GM12878 (cell line): ENCODE measurements around the gene LRTM2. TPM values are rescaled to one million over a fixed set of nuclear protein-coding genes. Genes with fewer than 3 reads are reported as not detected.

Experiments used
- ATAC-seq: fragments of 200-7000 bp; cut with Tn5 transposase; 3 replicates; pipeline ENCODE4 v1.9.1; 2020; ENCODE audit warnings: mild to moderate bottlenecking, moderate library complexity
- BruUV-seq: library from RNA; stranded (reverse); fragments of 400-500 nt; replicated peaks from 2 replicates; lab custom pipeline; 2021; lab: Mats Ljungman, UMichigan
- CTCF ChIA-PET: fragments of 300-600 bp; sonication (Branson Sonifier 250); formaldehyde crosslinking; extraction: SDS; loops from one replicate; lab custom pipeline; 2021; ENCODE audit warnings: inconsistent platforms; lab: Yijun Ruan, JAX
- POLR2A ChIA-PET: fragments of 350-600 bp; formaldehyde crosslinking; extraction: SDS; loops from one replicate; lab custom pipeline; 2021; ENCODE audit warnings: inconsistent platforms; lab: Charles Lee
- RAD21 ChIA-PET: fragments of 300-600 bp; sonication (Branson Sonifier 250); formaldehyde crosslinking; loops from one replicate; lab custom pipeline; 2023; ENCODE audit warnings: antibody characterized with exemption; ENCODE audit not compliant: unreplicated experiment; lab: Charles Lee
- SMC1A ChIA-PET: fragments of 300-600 bp; sonication (Branson Sonifier 250); formaldehyde crosslinking; loops from one replicate; lab custom pipeline; 2023; ENCODE audit not compliant: unreplicated experiment, uncharacterized antibody; lab: Charles Lee
- DNase-seq: peaks from one replicate; pipeline ENCODE4 v3.0.0-alpha.2; 2011; ENCODE audit warnings: low read depth, low spot score
- FAIRE-seq: peaks from 3 replicates; lab custom pipeline; 2011; peaks lifted over from hg19 to GRCh38; lab: Jason Lieb, UNC
- H2AFZ ChIP-seq: 2 replicates; pipeline ENCODE4 v1.6.0; 2011; ENCODE audit warnings: low read depth, low read length, control low read depth; ENCODE audit not compliant: control insufficient read depth
- H3K27ac ChIP-seq: 2 replicates; pipeline ENCODE4 v1.5.1; 2011; ENCODE audit warnings: control low read depth; ENCODE audit not compliant: control insufficient read depth, insufficient read depth
- H3K27me3 ChIP-seq, 2 experiments: replicated peaks in 1 of 2; 2 replicates each; pipeline versions ENCODE4 v1.6.0 to v1.6.1; 2011; ENCODE audit warnings: low read length in 1 of 2; ENCODE audit not compliant: control insufficient read depth in 2 of 2, insufficient read depth in 2 of 2
- H3K36me3 ChIP-seq, 2 experiments: 2 replicates each; pipeline ENCODE4 v1.5.1; 2011; ENCODE audit warnings: low read length in 1 of 2; ENCODE audit not compliant: control insufficient read depth in 2 of 2, insufficient read depth in 2 of 2
- H3K4me1 ChIP-seq: 2 replicates; pipeline ENCODE4 v1.6.1; 2011; ENCODE audit warnings: mild to moderate bottlenecking, low read length, moderate library complexity, mixed read lengths; ENCODE audit not compliant: control insufficient read depth, insufficient read depth
- H3K4me2 ChIP-seq: 2 replicates; pipeline ENCODE4 v1.6.0; 2011; ENCODE audit warnings: control low read depth; ENCODE audit not compliant: control insufficient read depth, insufficient read depth
- H3K4me3 ChIP-seq: fragments of 200-600 bp; sonication (generic); 2 replicates; pipeline ENCODE4 v1.5.1; 2016
- H3K79me2 ChIP-seq: 2 replicates; pipeline ENCODE4 v1.6.0; 2011; ENCODE audit warnings: low read length; ENCODE audit not compliant: control insufficient read depth, insufficient read depth
- H3K9ac ChIP-seq: 2 replicates; pipeline ENCODE4 v1.8.0; 2011; ENCODE audit warnings: low read length, control low read depth, mixed read lengths; ENCODE audit not compliant: control insufficient read depth, insufficient read depth
- H3K9me3 ChIP-seq: replicated peaks from 3 replicates; pipeline ENCODE4 v1.5.1; 2011; ENCODE audit warnings: mild to moderate bottlenecking, low read length; ENCODE audit not compliant: control insufficient read depth, insufficient read depth
- H4K20me1 ChIP-seq: 2 replicates; pipeline ENCODE4 v1.6.0; 2011; ENCODE audit not compliant: control insufficient read depth, insufficient read depth
- ATF7 ChIP-seq: fragments of 450-650 bp; IDR thresholded peaks from 2 replicates; pipeline ENCODE4 v1.6.1; 2016; ENCODE audit warnings: low read depth, mild to moderate bottlenecking
- ETV6 ChIP-seq, 2 experiments: fragments of 450-650 bp in 1 of 2; IDR thresholded peaks in 1 of 2; conservative IDR thresholded peaks in 1 of 2; 2 replicates each; pipeline ENCODE4 v1.6.1; 2014; ENCODE audit warnings: antibody characterized with exemption in 1 of 2, borderline replicate concordance in 1 of 2, low read depth in 1 of 2, mild to moderate bottlenecking in 1 of 2, moderate library complexity in 1 of 2
- FOS ChIP-seq: IDR thresholded peaks from 3 replicates; pipeline ENCODE4 v1.6.1; 2011; ENCODE audit warnings: borderline replicate concordance; ENCODE audit not compliant: insufficient read length; ENCODE audit errors: extremely low read depth
- NFXL1 ChIP-seq: fragments of 450-650 bp; IDR thresholded peaks from 2 replicates; pipeline ENCODE4 v1.6.1; 2017; ENCODE audit warnings: antibody characterized with exemption, mild to moderate bottlenecking, borderline replicate concordance
- NRF1 ChIP-seq: conservative IDR thresholded peaks from 2 replicates; pipeline ENCODE4 v1.6.1; 2011; ENCODE audit warnings: mild to moderate bottlenecking, low read depth, low read length, improper control_type of control experiment
- RAD51 ChIP-seq: fragments of 450-650 bp; IDR thresholded peaks from 2 replicates; pipeline ENCODE4 v1.6.1; 2016; ENCODE audit warnings: moderate library complexity, mild to moderate bottlenecking, inconsistent platforms
- SIX5 ChIP-seq: IDR thresholded peaks from 2 replicates; pipeline ENCODE4 v1.6.1; 2011; ENCODE audit warnings: mild to moderate bottlenecking, low read depth, low read length, moderate library complexity; ENCODE audit not compliant: severe bottlenecking
- STAT3 ChIP-seq: IDR thresholded peaks from 2 replicates; pipeline ENCODE4 v1.6.1; 2011; ENCODE audit warnings: low read depth, low read length, improper control_type of control experiment
- ZNF274 ChIP-seq: IDR thresholded peaks from one replicate; pipeline ENCODE4 v1.8.0; 2011; ENCODE audit not compliant: insufficient read length, insufficient read depth
- ZZZ3 ChIP-seq: IDR thresholded peaks from 2 replicates; pipeline ENCODE4 v1.6.1; 2011; ENCODE audit warnings: low read depth; ENCODE audit not compliant: control insufficient read depth, insufficient read length
- WGBS: methylation state at CpG from one replicate; pipeline ENCODE4 v1.1.6; 2016; ENCODE audit warnings: low lambda C conversion rate; ENCODE audit not compliant: insufficient replicate concordance, insufficient coverage; ENCODE audit errors: missing lambda C conversion rate; 5-methylcytosine and 5-hydroxymethylcytosine counted together
- in situ Hi-C: fragments of 300-500 bp; cut with MboI; formaldehyde crosslinking; loops from 9 replicates; pipeline ENCODE4 v1.14.3; 2018; ENCODE audit warnings: mixed read lengths
- intact Hi-C: fragments of 100-400 bp; cut with micrococcal nuclease; formaldehyde crosslinking; loops from one replicate; pipeline ENCODE4 v1.14.2; 2022; ENCODE audit not compliant: unreplicated experiment
- polyA plus RNA-seq, 11 experiments: library from polyadenylated mRNA; depleted of rRNA in 4 of 11; unstranded in 6 of 11; stranded (reverse) in 5 of 11; fragments of >200 nt; fragmentation: Nextera tagmentation in 4 of 11; fragmentation: Illumina TruSeq in 1 of 11; extraction: Ambion mirVana in 4 of 11; extraction: Trizol in 1 of 11; gene quantifications; 1 replicate in 1 of 11; 2 replicates in 10 of 11; pipeline versions ENCODE4 v1.2.1 to v1.2.3, GENCODE V29; 2011 to 2016; ENCODE audit warnings: inconsistent platforms in 2 of 11, missing spikeins in 2 of 11, low read depth in 1 of 11
- total RNA-seq, 4 experiments: library from RNA; depleted of rRNA in 3 of 4; stranded (reverse); fragments of >200 nt in 3 of 4; fragmentation: Illumina TruSeq in 1 of 4; extraction: Trizol in 1 of 4; gene quantifications; 2 replicates each; pipeline versions ENCODE4 v1.2.1 to v1.2.3, GENCODE V29; 2013 to 2021
- TF ChIP-seq, protein P1 (sequence below): fragments of 450-650 bp; IDR thresholded peaks from 2 replicates; pipeline ENCODE4 v1.6.1; 2017; ENCODE audit warnings: mild to moderate bottlenecking, moderate library complexity
- TF ChIP-seq, protein P2 (sequence below): fragments of 150-350 bp; IDR thresholded peaks from 2 replicates; pipeline ENCODE4 v1.6.1; 2016; ENCODE audit warnings: low read depth, low read length
- TF ChIP-seq, protein P3 (sequence below): fragments of 450-650 bp; IDR thresholded peaks from 2 replicates; pipeline ENCODE4 v1.6.1; 2016; ENCODE audit warnings: mild to moderate bottlenecking, moderate library complexity, borderline replicate concordance

LRTM2 gene
- total and polyA plus RNA-seq, 10 of the 15 experiments (the other 5 are each of a cell fraction or from before 2014, with no cell fraction given), result 0.05 TPM; not detected in 9

DNA sequence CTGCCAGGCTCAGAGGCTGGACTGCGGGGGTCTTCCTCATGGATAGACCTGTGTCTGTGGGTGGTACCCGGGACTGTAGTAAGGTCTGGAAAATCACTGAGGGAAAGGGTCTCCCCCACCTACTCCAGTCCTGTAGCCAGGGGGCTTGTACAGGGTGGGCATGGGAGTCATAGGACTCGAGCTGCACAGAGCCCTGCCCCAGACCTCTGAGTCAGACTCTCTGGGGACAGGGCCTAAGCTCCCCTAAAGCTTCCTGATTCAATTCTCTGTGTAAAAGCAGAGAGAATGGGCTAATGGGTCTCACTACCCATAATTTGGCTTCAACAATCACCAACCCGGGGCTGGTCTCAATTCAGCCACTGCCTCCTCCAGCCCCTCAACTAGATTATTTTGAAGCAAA lies 27.0 kb downstream of the LRTM2 start:
- CTCF ChIA-PET, result no interaction called here
- 18% methylated on average over 4 of the region's 4 CpGs for WGBS
- H3K36me3 ChIP-seq, result no peaks in the 10 kb centered on the region
- no peak overlapping the region for H3K27ac ChIP-seq
- H3K27me3 ChIP-seq, result peaks cover 3 to 4% of the 10 kb centered on the region in 2 experiments
- no peak overlapping the region for H3K9ac ChIP-seq
- H2AFZ ChIP-seq, result no peak overlapping the region
- BruUV-seq, result no TSS peak
- no peaks in the 10 kb centered on the region for H4K20me1 ChIP-seq
- RAD21 ChIA-PET, result no interaction called here
- H3K4me2 ChIP-seq, result no peak overlapping the region
- in situ Hi-C loops (no loop called here), intact Hi-C loops (no loop called here)
- no peaks in the 10 kb centered on the region for H3K9me3 ChIP-seq
- ATAC-seq (no peak), FAIRE-seq (no peak), DNase-seq (no peak)
- POLR2A ChIA-PET, result no interaction called here
- no peaks in the 10 kb centered on the region for H3K79me2 ChIP-seq
- H3K4me3 ChIP-seq, result no peak overlapping the region
- SMC1A ChIA-PET, result no interaction called here
- H3K4me1 ChIP-seq, result no peaks in the 10 kb centered on the region
- TF ChIP-seq, protein P1, sequence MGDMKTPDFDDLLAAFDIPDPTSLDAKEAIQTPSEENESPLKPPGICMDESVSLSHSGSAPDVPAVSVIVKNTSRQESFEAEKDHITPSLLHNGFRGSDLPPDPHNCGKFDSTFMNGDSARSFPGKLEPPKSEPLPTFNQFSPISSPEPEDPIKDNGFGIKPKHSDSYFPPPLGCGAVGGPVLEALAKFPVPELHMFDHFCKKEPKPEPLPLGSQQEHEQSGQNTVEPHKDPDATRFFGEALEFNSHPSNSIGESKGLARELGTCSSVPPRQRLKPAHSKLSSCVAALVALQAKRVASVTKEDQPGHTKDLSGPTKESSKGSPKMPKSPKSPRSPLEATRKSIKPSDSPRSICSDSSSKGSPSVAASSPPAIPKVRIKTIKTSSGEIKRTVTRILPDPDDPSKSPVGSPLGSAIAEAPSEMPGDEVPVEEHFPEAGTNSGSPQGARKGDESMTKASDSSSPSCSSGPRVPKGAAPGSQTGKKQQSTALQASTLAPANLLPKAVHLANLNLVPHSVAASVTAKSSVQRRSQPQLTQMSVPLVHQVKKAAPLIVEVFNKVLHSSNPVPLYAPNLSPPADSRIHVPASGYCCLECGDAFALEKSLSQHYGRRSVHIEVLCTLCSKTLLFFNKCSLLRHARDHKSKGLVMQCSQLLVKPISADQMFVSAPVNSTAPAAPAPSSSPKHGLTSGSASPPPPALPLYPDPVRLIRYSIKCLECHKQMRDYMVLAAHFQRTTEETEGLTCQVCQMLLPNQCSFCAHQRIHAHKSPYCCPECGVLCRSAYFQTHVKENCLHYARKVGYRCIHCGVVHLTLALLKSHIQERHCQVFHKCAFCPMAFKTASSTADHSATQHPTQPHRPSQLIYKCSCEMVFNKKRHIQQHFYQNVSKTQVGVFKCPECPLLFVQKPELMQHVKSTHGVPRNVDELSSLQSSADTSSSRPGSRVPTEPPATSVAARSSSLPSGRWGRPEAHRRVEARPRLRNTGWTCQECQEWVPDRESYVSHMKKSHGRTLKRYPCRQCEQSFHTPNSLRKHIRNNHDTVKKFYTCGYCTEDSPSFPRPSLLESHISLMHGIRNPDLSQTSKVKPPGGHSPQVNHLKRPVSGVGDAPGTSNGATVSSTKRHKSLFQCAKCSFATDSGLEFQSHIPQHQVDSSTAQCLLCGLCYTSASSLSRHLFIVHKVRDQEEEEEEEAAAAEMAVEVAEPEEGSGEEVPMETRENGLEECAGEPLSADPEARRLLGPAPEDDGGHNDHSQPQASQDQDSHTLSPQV, result no peak
- TF ChIP-seq, protein P2, sequence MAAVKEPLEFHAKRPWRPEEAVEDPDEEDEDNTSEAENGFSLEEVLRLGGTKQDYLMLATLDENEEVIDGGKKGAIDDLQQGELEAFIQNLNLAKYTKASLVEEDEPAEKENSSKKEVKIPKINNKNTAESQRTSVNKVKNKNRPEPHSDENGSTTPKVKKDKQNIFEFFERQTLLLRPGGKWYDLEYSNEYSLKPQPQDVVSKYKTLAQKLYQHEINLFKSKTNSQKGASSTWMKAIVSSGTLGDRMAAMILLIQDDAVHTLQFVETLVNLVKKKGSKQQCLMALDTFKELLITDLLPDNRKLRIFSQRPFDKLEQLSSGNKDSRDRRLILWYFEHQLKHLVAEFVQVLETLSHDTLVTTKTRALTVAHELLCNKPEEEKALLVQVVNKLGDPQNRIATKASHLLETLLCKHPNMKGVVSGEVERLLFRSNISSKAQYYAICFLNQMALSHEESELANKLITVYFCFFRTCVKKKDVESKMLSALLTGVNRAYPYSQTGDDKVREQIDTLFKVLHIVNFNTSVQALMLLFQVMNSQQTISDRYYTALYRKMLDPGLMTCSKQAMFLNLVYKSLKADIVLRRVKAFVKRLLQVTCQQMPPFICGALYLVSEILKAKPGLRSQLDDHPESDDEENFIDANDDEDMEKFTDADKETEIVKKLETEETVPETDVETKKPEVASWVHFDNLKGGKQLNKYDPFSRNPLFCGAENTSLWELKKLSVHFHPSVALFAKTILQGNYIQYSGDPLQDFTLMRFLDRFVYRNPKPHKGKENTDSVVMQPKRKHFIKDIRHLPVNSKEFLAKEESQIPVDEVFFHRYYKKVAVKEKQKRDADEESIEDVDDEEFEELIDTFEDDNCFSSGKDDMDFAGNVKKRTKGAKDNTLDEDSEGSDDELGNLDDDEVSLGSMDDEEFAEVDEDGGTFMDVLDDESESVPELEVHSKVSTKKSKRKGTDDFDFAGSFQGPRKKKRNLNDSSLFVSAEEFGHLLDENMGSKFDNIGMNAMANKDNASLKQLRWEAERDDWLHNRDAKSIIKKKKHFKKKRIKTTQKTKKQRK, result no peak
- TF ChIP-seq FOS (no peak), NRF1 (no peak), ZZZ3 (no peak), ETV6 (conservative IDR thresholded peaks at IDR 0.05 in 1 of 2, IDR thresholded peaks at IDR 0.05 in 1 of 2; ENCODE audit: borderline replicate concordance in 1 of 2, low read depth in 1 of 2) (no peak), SIX5 (no peak), ATF7 (no peak), ZNF274 (no peak), NFXL1 (no peak), STAT3 (no peak), RAD51 (no peak)
- TF ChIP-seq, protein P3, sequence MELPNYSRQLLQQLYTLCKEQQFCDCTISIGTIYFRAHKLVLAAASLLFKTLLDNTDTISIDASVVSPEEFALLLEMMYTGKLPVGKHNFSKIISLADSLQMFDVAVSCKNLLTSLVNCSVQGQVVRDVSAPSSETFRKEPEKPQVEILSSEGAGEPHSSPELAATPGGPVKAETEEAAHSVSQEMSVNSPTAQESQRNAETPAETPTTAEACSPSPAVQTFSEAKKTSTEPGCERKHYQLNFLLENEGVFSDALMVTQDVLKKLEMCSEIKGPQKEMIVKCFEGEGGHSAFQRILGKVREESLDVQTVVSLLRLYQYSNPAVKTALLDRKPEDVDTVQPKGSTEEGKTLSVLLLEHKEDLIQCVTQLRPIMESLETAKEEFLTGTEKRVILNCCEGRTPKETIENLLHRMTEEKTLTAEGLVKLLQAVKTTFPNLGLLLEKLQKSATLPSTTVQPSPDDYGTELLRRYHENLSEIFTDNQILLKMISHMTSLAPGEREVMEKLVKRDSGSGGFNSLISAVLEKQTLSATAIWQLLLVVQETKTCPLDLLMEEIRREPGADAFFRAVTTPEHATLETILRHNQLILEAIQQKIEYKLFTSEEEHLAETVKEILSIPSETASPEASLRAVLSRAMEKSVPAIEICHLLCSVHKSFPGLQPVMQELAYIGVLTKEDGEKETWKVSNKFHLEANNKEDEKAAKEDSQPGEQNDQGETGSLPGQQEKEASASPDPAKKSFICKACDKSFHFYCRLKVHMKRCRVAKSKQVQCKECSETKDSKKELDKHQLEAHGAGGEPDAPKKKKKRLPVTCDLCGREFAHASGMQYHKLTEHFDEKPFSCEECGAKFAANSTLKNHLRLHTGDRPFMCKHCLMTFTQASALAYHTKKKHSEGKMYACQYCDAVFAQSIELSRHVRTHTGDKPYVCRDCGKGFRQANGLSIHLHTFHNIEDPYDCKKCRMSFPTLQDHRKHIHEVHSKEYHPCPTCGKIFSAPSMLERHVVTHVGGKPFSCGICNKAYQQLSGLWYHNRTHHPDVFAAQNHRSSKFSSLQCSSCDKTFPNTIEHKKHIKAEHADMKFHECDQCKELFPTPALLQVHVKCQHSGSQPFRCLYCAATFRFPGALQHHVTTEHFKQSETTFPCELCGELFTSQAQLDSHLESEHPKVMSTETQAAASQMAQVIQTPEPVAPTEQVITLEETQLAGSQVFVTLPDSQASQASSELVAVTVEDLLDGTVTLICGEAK, result no peak
